ENCODE results near the gene FAM234A. TPM values are rescaled to one million over a fixed set of nuclear protein-coding genes. Genes with fewer than 3 reads are reported as not detected.
"Not testable (repeated sequence)": the region's sequence is repeated elsewhere in the genome, so short reads cannot be mapped to it uniquely, and the experiment has no call there.

The FAM234A gene
- total RNA-seq, 6 experiments from 2014 or later: 31.7 to 64.8 (median 41.9) TPM

GRCh38 chr16:193441-193840 lies 41.2 kb upstream of the FAM234A start:
- Histone ChIP-seq H3K4me3 (no peak overlapping the region), H3K4me1 (no peaks in the 10 kb centered on the region), H3K9me3 (no peaks in the 10 kb centered on the region), H3K27ac (no peak overlapping the region), H3K36me3 (peaks cover 9 to 96% (median 39%) of the 10 kb centered on the region in 4 donors), H3K27me3 (no peaks in the 10 kb centered on the region)
- TF ChIP-seq CTCF (IDR thresholded peaks at IDR 0.05) (no peak), POLR2A (IDR thresholded peaks at IDR 0.05) (no peak)
- DNase-seq (no peak), ATAC-seq (no peak)
- intact Hi-C loops (cut with DNase I): no loop called here
- WGBS (ENCODE audit: insufficient coverage, low coverage, low lambda C conversion rate, missing lambda C conversion rate): 94% methylated on average over 11 of the region's 15 CpGs

- WGBS (ENCODE audit: insufficient coverage, low coverage, low lambda C conversion rate, missing lambda C conversion rate): 100% methylated on average over 1 of the region's 6 CpGs
- DNase-seq (no peak), ATAC-seq (no peak)
- intact Hi-C loops (cut with DNase I): no loop called here
- Histone ChIP-seq H3K36me3 (peaks cover 8 to 96% (median 42%) of the 10 kb centered on the region in 4 donors), H3K27ac (no peak overlapping the region), H3K27me3 (no peaks in the 10 kb centered on the region), H3K4me1 (no peaks in the 10 kb centered on the region), H3K9me3 (no peaks in the 10 kb centered on the region), H3K4me3 (no peak overlapping the region)
- TF ChIP-seq POLR2A (IDR thresholded peaks at IDR 0.05): no peak
- TF ChIP-seq CTCF (IDR thresholded peaks at IDR 0.05): no peak
These were observed 40.1 kb upstream of the FAM234A start for GRCh38 chr16:194516-194915.

DNA sequence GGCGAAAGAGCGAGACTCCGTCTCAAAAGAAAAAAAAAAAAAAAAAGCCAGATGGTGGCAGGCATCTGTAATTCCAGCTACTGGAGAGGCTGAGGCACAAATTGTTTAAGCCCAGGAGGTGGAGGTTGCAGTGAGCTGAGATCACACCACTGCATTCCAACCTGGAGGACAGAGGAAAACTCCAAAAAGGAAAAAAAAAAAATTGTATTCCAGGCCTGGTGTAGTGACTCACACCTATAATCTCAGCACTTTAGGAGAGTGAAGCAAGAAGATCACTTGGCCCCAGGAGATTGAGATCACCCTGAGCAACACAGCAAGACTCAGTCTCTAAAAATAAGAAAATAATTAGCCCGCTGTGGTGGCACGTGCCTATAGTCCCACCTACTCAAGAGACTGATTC lies 34.2 kb upstream of the FAM234A start:
- Histone ChIP-seq H3K27ac (no peak overlapping the region), H3K4me3 (no peak overlapping the region), H3K36me3 (peaks cover 10 to 81% (median 36%) of the 10 kb centered on the region in 4 donors), H3K27me3 (no peaks in the 10 kb centered on the region), H3K9me3 (no peaks in the 10 kb centered on the region), H3K4me1 (no peaks in the 10 kb centered on the region)
- intact Hi-C loops (cut with DNase I): no loop called here
- TF ChIP-seq POLR2A (IDR thresholded peaks at IDR 0.05) (no peak), CTCF (IDR thresholded peaks at IDR 0.05) (no peak)
- DNase-seq: no peak
- no CpG with 5 or more reads among the region's 5 CpGs for WGBS (ENCODE audit: insufficient coverage, low coverage, low lambda C conversion rate, missing lambda C conversion rate)
- ATAC-seq: no peak

- no peak for TF ChIP-seq POLR2A (IDR thresholded peaks at IDR 0.05)
- no peak for TF ChIP-seq CTCF (IDR thresholded peaks at IDR 0.05)
- DNase-seq (no peak), ATAC-seq (no peak)
- intact Hi-C loops (cut with DNase I): no loop called here
- Histone ChIP-seq H3K4me3 (no peak overlapping the region), H3K36me3 (peaks cover 10 to 81% (median 40%) of the 10 kb centered on the region in 4 donors), H3K4me1 (no peaks in the 10 kb centered on the region), H3K27ac (no peak overlapping the region), H3K9me3 (no peaks in the 10 kb centered on the region), H3K27me3 (no peaks in the 10 kb centered on the region)
- 91% methylated on average over 4 of the region's 4 CpGs for WGBS (ENCODE audit: insufficient coverage, low coverage, low lambda C conversion rate, missing lambda C conversion rate)
These were observed 31.4 kb upstream of the FAM234A start for GRCh38 chr16:203246-203645.

DNA sequence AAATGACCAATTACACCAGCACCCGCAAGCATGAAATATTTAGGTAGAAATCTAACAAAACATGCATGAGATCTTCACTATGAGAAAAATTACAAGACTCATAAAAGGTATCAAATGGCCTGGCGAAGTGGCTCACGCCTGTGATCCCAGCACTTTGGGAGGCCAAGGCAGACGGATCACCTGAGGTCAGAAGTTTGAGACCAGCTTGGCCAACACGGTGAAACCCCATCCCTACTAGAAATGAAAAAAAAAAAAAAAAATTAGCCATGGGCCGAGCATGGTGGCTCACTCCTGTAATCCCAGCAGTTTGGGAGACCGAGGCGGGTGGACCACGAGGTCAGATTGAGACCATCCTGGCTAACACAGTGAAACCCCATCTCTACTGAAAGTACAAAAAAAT lies 30.6 kb upstream of the FAM234A start:
- H3K9me3 ChIP-seq; ATAC-seq; H3K4me3 ChIP-seq; H3K27me3 ChIP-seq; H3K27ac ChIP-seq; DNase-seq; H3K4me1 ChIP-seq; intact Hi-C loops (cut with DNase I): not testable (repeated sequence)
- 85% methylated on average over 8 of the region's 9 CpGs for WGBS (ENCODE audit: insufficient coverage, low coverage, low lambda C conversion rate, missing lambda C conversion rate)
- H3K36me3 ChIP-seq: peaks cover 3 to 81% (median 38%) of the 10 kb centered on the region in 4 donors

DNA sequence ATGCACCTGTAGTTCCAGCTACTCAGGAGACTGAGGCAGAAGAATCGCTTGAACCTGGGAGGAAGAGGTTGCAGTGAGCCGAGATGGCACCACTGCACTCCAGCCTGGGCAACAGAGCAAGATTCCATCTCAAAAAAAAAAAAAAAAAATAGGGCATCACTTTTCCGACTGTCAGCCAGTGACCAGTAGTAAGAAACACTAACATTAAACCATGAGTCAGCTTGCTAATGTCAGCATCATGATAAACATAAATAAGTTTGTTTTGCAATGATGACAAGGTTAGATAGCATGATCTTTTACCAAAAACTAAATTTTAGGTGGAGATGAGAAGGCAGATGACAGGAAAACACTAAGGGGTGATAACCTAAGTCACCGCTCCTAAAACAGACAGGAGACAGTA lies 25.3 kb upstream of the FAM234A start:
- H3K27ac ChIP-seq; H3K27me3 ChIP-seq; intact Hi-C loops (cut with DNase I); H3K4me3 ChIP-seq; H3K9me3 ChIP-seq; ATAC-seq; H3K4me1 ChIP-seq; DNase-seq: not testable (repeated sequence)
- WGBS (ENCODE audit: insufficient coverage, low coverage, low lambda C conversion rate, missing lambda C conversion rate): 76% methylated on average over 3 of the region's 4 CpGs
- peaks cover 0 to 68% (median 27%) of the 10 kb centered on the region in 4 donors for H3K36me3 ChIP-seq

DNA sequence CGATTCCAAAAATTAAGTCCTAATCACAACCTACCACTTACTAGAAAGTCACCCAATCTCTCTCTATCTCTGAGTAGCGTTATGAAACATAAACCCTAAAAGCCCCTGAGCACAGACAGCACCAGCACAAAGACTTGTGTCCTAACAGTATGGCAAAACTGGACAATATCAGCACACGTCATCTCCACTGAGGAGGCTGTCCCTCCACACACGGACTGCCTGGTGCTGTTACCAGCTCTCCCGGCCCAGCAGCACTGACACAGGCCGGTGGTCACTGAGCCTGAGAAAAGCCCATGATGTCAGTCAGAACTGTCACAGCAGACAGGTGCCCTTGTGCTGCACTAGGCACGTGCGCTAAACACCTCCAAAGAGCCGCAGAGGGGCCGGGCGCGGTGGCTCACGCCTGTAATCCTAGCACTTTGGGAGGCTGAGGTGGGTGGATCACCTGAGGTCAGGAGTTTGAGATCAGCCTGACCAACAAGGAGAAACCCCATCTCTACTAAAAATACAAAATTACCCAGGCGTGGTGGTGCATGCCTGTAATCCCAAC lies 22.9 kb upstream of the FAM234A start:
- WGBS (ENCODE audit: insufficient coverage, low coverage, low lambda C conversion rate, missing lambda C conversion rate): 81% methylated on average over 5 of the region's 14 CpGs
- ATAC-seq: not testable (repeated sequence)
- peaks cover 0 to 65% (median 15%) of the 10 kb centered on the region in 4 donors for H3K36me3 ChIP-seq

More for the DNA sequence above, 22.9 kb upstream of the FAM234A start:
- H3K27ac ChIP-seq; H3K4me3 ChIP-seq; H3K9me3 ChIP-seq; intact Hi-C loops (cut with DNase I); H3K27me3 ChIP-seq; H3K4me1 ChIP-seq; DNase-seq: not testable (repeated sequence)

Data from right lobe of liver (tissue), 6 donors.